Stimulated activated naive B cell treated with anti-CD40 and anti-IgM and Interleukin-4, amounts not matched to agents 10 μg/mL and 1 μg/mL and 100 μg/mL, for 72 hours (primary cell): ENCODE data around the gene STOX1.
"Not testable (repeated sequence)": the region's sequence is repeated elsewhere in the genome, so short reads cannot be mapped to it uniquely, and the experiment has no call there.

Experiments
- ATAC-seq, 2 donors: fragments of 150-1000 bp; cut with Tn5 transposase; replicated peaks; 2 replicates each; pipeline ENCODE4 v1.10.0; 2021; ENCODE audit warnings: moderate library complexity in 1 of 2
- DNase-seq: peaks from one replicate; pipeline ENCODE4 v3.0.0; 2021
- H3K27ac Mint-ChIP-seq: one replicate; pipeline ENCODE4 v1.8.0; 2022; ENCODE audit warnings: mild to moderate bottlenecking, mixed read lengths
- H3K27me3 Mint-ChIP-seq, 2 donors: one replicate each; pipeline ENCODE4 v1.8.0; 2022; ENCODE audit warnings: mixed read lengths in 2 of 2
- H3K36me3 Mint-ChIP-seq, 2 donors: one replicate each; pipeline ENCODE4 v1.8.0; 2022; ENCODE audit warnings: mixed read lengths in 2 of 2, mild to moderate bottlenecking in 1 of 2
- H3K4me1 Mint-ChIP-seq, 2 donors: one replicate each; pipeline ENCODE4 v1.8.0; 2022; ENCODE audit warnings: mixed read lengths in 2 of 2, mild to moderate bottlenecking in 1 of 2
- H3K4me3 Mint-ChIP-seq, 2 donors: one replicate each; pipeline ENCODE4 v1.8.0; 2022; ENCODE audit warnings: mild to moderate bottlenecking in 2 of 2, mixed read lengths in 2 of 2, moderate library complexity in 1 of 2
- H3K9me3 Mint-ChIP-seq, 2 donors: one replicate each; pipeline ENCODE4 v1.8.0; 2022; ENCODE audit warnings: mixed read lengths in 2 of 2, mild to moderate bottlenecking in 1 of 2

STOX1 gene

DNA sequence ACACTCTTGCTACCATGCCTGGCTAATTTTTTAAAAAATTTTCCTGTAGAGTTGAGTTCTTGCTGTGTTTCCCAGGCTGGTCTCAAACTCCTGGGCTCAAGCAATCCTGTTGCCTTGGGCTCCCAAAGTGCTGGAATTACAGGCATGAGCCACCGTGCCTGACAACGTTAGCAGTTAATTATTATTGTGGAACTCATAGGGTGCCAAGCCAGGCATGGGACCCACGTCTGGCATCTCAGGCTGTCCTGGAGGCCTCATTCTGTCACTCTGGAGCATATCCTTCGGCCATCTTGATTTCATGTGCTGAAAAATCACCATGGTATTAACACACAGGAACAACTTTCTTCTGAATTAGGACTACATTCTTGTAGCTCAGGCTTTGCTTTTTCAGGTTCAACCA, 21.5 kb downstream of the STOX1 start:
- H3K9me3 Mint-ChIP-seq = no peaks in the 10 kb centered on the region
- DNase-seq (no peak), ATAC-seq (no peak)
- H3K4me3 Mint-ChIP-seq = no peak overlapping the region
- no peak overlapping the region for H3K27ac Mint-ChIP-seq
- no peaks in the 10 kb centered on the region for H3K36me3 Mint-ChIP-seq
- no peaks in the 10 kb centered on the region for H3K27me3 Mint-ChIP-seq
- no peaks in the 10 kb centered on the region for H3K4me1 Mint-ChIP-seq

DNA sequence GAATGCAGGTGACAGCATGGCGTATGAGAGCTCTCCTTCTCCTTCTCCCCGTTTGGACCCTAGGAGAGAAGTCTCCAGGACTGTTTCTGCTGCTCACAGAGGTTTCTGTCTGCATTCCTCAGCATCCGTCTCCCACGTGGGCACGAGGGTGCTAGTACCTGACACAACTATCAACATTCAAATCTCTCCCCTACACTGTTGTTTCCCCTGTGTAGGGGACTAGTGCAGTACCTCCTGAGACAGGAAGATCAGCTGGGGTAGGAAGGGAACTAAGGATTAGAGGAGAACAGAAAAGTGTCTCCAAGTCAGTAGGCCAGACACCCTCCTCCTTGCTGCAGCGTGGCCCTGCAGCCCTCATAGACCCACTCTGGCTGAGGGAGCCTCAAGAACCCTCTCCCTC, 29.0 kb downstream of the STOX1 start:
- peaks cover 7 to 11% of the 10 kb centered on the region in 2 donors for H3K36me3 Mint-ChIP-seq
- H3K4me3 Mint-ChIP-seq = no peak overlapping the region
- DNase-seq (no peak), ATAC-seq (no peak)
- no peaks in the 10 kb centered on the region for H3K4me1 Mint-ChIP-seq
- peaks cover 0 to 3% of the 10 kb centered on the region in 2 donors for H3K27me3 Mint-ChIP-seq
- H3K9me3 Mint-ChIP-seq = peaks cover 12 to 13% of the 10 kb centered on the region in 2 donors
- no peak overlapping the region for H3K27ac Mint-ChIP-seq

DNA sequence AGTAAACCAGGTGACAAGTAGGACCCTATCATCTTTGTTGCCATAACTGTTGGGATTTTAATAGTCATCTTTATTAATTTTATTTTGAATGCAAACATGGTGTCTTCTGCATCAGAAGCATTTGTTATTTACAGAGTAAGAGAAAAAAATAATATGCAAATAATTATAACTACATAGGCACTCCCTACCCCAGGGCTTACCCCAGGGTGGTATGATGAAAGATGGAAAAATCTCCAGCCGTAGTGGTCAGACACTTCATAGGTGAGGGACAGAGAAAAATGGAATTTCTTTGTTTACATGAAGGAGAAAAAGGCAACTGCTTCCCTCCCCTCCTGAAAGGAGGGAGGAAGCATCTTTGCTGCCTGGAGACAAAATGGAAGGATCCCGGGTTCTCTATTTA, 29.7 kb downstream of the STOX1 start:
- Mint-ChIP-seq H3K4me1 (no peaks in the 10 kb centered on the region), H3K4me3 (no peak overlapping the region), H3K27ac (no peak overlapping the region), H3K36me3 (peaks cover 7 to 11% of the 10 kb centered on the region in 2 donors), H3K9me3 (peaks cover 13% of the 10 kb centered on the region in 2 donors), H3K27me3 (peaks cover 0 to 3% of the 10 kb centered on the region in 2 donors)
- DNase-seq (no peak), ATAC-seq (no peak)

DNA sequence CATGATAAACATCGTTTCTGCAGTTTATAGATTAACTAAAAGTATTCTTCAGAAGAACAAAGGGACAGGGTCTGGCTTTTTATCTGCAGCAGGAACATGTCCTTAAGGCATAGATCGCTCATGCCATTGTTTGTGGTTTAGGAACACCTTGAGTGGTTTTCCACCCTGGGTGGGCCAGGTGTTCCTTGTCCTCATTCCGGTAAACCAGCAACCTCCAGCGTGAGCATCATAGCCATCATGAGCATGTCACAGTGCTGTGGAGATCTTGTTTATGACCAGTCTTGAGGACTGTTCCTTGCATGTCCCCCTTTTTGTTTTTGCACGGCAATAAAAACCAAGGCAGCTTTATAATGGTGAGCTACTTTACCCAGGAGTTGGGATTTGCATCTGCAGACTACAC, 33.9 kb downstream of the STOX1 start:
- DNase-seq (peak; percentile 1), ATAC-seq (no peak)
- Mint-ChIP-seq H3K27ac (no peak overlapping the region), H3K27me3 (no peaks in the 10 kb centered on the region), H3K4me1 (no peaks in the 10 kb centered on the region), H3K36me3 (peaks cover 7 to 11% of the 10 kb centered on the region in 2 donors), H3K9me3 (peaks cover 19% of the 10 kb centered on the region in 2 donors), H3K4me3 (no peak overlapping the region)

DNA sequence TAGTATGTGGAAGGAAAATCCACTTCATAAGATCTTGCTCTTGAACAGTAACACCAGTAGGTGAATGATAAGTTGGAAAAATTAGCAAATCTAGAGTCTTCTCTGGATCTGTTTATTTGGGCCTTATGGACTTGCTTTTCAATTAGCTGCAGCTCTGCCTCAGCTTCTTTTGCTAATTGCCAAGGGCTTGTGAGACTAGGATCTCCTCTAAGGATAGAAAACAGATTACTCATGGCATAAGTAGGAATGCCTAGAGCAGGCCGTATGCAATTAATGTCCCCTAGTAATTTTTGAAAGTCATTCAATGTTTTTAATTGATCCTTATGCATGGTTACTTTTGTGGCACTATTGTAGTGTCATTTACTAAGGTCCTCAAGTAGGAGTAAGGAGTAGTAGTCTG, 37.3 kb downstream of the STOX1 start:
- peaks cover 19 to 20% of the 10 kb centered on the region in 2 donors for H3K9me3 Mint-ChIP-seq
- H3K4me3 Mint-ChIP-seq = no peak overlapping the region
- no peaks in the 10 kb centered on the region for H3K27me3 Mint-ChIP-seq
- H3K27ac Mint-ChIP-seq = no peak overlapping the region
- peaks cover 5 to 9% of the 10 kb centered on the region in 2 donors for H3K36me3 Mint-ChIP-seq
- ATAC-seq (no peak), DNase-seq (no peak)
- H3K4me1 Mint-ChIP-seq = no peaks in the 10 kb centered on the region

DNA sequence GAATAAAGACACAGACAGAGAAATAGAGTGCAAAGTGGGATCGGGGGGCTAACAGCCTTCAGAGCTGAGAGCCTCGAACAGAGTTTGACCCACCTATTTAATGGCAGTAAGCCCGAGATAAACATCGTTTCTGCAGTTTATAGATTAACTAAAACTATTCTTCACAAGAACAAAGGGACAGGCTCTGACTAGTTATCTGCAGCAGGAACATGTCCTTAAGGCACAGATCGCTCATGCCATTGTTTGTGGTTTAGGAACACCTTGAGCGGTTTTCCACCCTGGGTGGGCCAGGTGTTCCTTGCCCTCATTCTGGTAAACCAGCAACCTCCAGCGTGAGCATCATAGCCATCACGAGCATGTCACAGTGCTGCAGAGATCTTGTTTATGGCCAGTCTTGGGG, 40.8 kb downstream of the STOX1 start:
- not testable (repeated sequence) for H3K4me3 Mint-ChIP-seq, ATAC-seq, H3K27ac Mint-ChIP-seq, H3K4me1 Mint-ChIP-seq, DNase-seq, H3K36me3 Mint-ChIP-seq, H3K27me3 Mint-ChIP-seq, H3K9me3 Mint-ChIP-seq

DNA sequence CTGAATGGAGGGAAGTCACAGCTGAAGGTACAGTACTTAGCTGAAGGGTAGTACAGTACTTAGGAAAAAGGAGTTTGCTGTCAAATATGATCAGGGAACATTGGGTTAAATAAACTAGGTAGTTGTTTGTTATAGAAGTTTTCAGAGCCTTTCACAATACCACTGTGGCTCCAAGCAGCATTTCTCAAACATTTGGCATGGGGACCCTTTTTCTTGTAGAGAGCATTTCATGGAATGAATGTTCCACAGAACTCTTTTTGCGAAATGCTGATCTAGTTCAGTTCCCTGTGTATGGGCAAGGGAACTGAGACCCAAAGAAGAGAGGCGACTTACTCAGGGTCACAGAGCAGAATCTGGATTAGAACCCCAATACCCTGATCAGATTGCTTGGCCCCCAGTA, 42.3 kb downstream of the STOX1 start:
- no peaks in the 10 kb centered on the region for H3K27me3 Mint-ChIP-seq
- no peak overlapping the region for H3K27ac Mint-ChIP-seq

DNA sequence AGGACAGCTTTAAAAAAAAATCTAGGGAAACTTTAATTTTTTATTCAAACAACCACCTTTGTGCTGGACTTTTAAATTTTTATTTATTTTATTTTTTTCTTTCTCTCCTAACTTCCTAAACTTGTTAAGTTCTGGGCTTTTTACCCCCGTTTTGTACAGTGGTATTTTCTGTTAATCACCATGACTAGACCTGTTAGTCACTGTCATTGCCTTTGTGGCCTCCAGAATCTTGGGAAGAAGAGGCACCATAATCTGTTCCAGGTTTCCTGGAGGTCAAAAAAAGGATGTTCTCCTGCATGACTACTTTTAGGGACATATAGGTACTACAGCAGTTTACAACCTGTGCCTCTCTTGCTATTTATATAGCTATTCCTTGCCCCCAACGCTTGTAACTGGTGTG, 42.7 kb downstream of the STOX1 start:
- H3K4me3 Mint-ChIP-seq = no peak overlapping the region
- H3K4me1 Mint-ChIP-seq = no peaks in the 10 kb centered on the region
- ATAC-seq = no peak
- DNase-seq = no peak
- no peak overlapping the region for H3K27ac Mint-ChIP-seq
- H3K9me3 Mint-ChIP-seq = peaks cover 3 to 5% of the 10 kb centered on the region in 2 donors
- no peaks in the 10 kb centered on the region for H3K36me3 Mint-ChIP-seq
- H3K27me3 Mint-ChIP-seq = no peaks in the 10 kb centered on the region

More for the DNA sequence above, 42.3 kb downstream of the STOX1 start:
- peaks cover 3 to 5% of the 10 kb centered on the region in 2 donors for H3K9me3 Mint-ChIP-seq
- no peaks in the 10 kb centered on the region for H3K4me1 Mint-ChIP-seq
- ATAC-seq = no peak
- DNase-seq = no peak
- no peak overlapping the region for H3K4me3 Mint-ChIP-seq
- no peaks in the 10 kb centered on the region for H3K36me3 Mint-ChIP-seq

DNA sequence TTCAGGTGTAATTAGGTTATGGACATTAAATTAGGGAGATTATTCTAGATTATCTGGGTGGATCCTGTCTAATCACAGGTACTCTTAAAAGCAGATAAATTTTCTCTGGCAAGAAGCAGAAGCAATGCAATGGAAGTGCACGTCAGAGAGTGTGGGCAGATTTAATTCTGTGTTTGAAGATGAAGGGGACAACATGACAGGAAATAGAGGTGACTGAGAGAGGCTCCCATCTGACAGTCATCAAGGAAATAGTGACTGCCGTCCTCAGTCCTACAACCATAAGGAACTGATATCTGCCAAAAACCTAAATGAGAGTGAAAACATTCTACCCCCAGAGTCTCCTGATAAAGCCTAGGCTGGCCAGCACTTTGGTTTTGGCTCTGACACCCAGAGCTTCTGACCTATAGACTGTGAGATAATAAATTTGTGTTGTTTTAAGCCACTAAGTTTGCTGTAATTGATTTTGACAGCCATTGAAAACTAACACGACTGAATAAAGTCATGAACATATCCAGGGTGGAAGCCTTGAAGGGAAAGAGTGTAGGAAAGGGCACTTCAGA, 43.3 kb downstream of the STOX1 start:
- Mint-ChIP-seq H3K4me1 (no peaks in the 10 kb centered on the region), H3K36me3 (no peaks in the 10 kb centered on the region), H3K9me3 (peaks cover 3 to 5% of the 10 kb centered on the region in 2 donors), H3K27me3 (no peaks in the 10 kb centered on the region), H3K4me3 (no peak overlapping the region), H3K27ac (no peak overlapping the region)
- DNase-seq (no peak), ATAC-seq (no peak)

DNA sequence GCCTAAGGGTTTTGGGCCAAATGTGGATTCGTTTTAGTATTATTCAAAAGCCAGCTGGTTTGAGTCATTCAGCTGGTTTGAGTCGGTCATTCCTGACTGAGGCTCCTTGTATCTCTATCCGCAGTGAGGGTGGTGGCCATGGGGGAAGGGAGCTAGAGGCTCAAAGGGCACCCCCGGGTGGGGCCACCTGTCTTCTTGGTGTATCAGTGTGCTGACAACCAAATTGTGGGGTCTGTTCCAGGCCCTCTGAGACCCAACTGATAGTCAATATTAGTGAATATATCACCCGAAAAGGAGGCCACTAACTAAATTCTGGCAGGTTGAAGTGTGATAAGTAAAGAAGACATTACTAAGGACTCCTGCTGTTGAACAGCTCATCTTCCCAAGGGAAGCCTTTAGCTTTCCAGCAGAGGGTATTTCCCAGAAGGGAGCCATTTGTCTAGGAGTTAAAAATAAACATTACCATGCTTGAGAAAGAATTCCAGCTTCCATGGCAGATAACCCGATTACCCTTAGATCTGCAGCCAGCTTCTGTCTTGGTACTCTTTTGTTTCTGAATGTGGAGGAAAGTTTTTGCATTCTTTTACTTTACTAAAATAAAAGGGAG, 43.9 kb downstream of the STOX1 start:
- Mint-ChIP-seq H3K27me3 (no peaks in the 10 kb centered on the region), H3K9me3 (peaks cover 3 to 5% of the 10 kb centered on the region in 2 donors), H3K27ac (no peak overlapping the region), H3K36me3 (no peaks in the 10 kb centered on the region), H3K4me3 (no peak overlapping the region), H3K4me1 (no peaks in the 10 kb centered on the region)
- ATAC-seq (no peak), DNase-seq (no peak)

DNA sequence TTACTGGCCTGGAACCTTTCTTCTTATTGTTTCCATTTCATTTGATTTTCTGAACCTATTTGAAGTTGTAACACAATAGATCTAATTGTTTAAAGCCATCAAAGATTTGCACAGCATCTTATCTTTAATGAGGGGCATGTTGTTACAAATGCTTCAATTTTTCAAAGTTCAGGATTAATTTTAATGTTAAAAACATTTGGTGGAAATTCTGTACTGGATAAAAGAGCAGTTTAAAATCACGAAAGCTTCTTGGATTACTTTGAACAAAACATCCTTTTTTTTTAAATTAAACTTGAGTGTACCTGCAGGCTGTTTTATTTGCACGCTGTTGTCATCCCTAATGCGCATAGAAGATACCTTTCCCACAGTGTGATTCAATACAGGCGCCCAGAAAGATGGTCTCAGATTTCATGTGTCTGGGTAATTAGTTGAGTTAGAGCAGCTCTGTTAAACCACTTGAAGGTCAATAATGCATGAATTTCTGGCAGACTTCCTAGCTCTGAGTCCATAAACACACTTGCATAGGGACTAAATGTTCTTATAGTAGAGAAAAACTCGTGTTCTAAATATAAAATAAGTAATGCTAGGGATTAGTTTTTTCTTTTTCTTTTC, 44.5 kb downstream of the STOX1 start:
- ATAC-seq (no peak), DNase-seq (no peak)
- Mint-ChIP-seq H3K4me3 (no peak overlapping the region), H3K4me1 (no peaks in the 10 kb centered on the region), H3K27me3 (no peaks in the 10 kb centered on the region), H3K9me3 (peaks cover 3 to 5% of the 10 kb centered on the region in 2 donors), H3K36me3 (no peaks in the 10 kb centered on the region), H3K27ac (no peak overlapping the region)

DNA sequence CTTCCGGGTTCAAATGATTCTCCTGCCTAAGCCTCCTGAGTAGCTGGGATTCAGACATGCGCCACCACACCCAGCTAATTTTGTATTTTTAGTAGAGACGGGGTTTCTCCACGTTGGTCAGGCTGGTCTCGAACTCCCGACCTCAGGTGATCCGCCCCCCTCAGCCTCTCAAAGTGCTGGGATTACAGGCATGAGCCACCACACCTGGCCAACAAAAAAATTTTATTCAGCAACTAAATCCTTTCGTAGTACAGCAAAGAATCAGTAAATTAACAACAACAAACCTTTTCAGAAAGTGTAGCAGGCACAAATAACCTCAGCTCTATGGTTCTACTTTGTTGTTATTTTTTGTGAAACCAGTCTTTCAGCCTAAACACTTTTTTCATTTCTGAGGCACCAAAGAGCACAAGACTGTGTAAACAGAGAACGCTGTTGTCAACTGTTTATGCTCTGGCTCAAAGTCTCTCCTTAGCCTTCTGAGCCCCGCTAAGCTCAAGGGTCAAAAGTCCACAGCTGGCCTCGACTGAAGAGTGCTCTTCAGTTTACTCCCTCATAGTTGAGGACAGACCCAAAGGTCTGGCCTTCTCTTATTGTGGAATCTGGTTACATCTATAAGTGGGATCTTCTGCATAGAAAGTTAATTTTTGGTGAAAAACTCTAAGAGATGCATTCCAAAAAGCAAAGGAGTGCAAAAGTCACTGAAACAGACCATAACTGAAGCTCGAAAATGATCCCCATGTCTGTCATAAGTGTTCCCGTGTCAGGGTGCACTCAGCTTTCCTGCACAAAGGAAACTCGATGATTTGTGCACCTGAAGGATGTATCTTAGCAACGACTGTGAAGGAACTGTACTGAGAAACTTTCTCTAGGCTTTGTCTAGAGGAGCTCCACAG, 49.2 kb downstream of the STOX1 start:
- no peaks in the 10 kb centered on the region for H3K9me3 Mint-ChIP-seq
- H3K27ac Mint-ChIP-seq = no peak overlapping the region
- H3K27me3 Mint-ChIP-seq = no peaks in the 10 kb centered on the region
- H3K4me3 Mint-ChIP-seq = no peak overlapping the region
- ATAC-seq (no peak), DNase-seq (no peak)
- H3K36me3 Mint-ChIP-seq = no peaks in the 10 kb centered on the region
- no peaks in the 10 kb centered on the region for H3K4me1 Mint-ChIP-seq

DNA sequence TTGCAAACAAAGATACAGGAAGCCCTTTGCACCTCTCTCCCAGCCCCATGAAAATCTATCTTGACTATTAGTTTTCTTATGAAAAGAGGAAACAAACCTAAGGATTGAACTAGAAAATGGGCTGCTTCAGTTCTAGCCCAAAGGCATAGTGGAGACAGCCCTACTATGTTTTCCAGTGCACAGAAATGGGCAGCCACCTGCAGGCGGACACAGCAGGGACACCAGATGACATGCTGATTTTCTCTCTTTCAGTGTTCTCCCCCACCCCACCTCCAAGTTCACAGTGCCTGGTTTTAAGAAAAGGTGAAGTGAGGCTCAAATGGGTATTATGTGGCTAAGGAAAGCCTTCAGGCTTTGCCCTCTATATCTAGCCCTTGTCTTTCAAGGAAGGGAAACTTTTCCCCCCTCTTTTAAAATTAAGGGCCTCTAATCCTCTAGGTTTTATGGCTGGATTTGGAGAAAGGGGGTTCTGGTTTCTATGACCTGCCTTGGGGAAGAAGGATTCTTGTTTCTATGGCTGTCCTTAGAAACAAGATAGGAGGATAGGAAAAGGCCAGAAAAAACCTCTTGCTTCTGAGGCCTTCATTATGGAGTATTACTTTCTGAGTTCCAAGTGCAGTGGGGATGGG, 50.3 kb downstream of the STOX1 start:
- ATAC-seq = no peak
- DNase-seq = no peak
- no peak overlapping the region for H3K27ac Mint-ChIP-seq
- no peaks in the 10 kb centered on the region for H3K9me3 Mint-ChIP-seq
- H3K4me1 Mint-ChIP-seq = no peaks in the 10 kb centered on the region
- no peaks in the 10 kb centered on the region for H3K36me3 Mint-ChIP-seq
- no peak overlapping the region for H3K4me3 Mint-ChIP-seq
- no peaks in the 10 kb centered on the region for H3K27me3 Mint-ChIP-seq

DNA sequence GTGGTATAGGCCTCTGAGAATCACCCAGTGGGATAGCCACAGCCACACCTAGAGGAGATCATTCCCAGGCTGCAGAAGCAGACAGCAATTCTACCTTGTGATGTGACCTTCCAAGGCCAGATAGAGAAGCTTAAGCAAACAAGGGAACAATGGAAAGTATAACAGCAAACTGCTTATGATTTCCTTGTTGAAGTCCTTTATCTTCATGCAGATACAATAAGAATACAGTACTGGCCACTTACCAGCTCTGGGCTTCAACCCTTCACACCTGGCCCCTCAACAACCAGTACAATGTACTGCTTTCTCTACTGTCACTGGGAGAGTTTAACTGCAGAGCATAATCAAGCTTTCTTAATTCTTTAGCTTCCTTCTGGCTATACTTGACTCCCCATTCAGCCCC, 51.2 kb downstream of the STOX1 start:
- Mint-ChIP-seq H3K36me3 (no peaks in the 10 kb centered on the region), H3K27me3 (no peaks in the 10 kb centered on the region)

More for the DNA sequence above, 51.2 kb downstream of the STOX1 start:
- DNase-seq = no peak
- no peak for ATAC-seq
- H3K4me1 Mint-ChIP-seq = no peaks in the 10 kb centered on the region
- H3K4me3 Mint-ChIP-seq = no peak overlapping the region
- no peaks in the 10 kb centered on the region for H3K9me3 Mint-ChIP-seq
- no peak overlapping the region for H3K27ac Mint-ChIP-seq
